Upper lobe of left lung (tissue), 4 donors: ENCODE results near the gene BUB3.

ENCODE experiments used
- CTCF ChIP-seq, 6 experiments: fragments of 450-650 bp in 4 of 6; fragments of 200-600 bp in 2 of 6; sonication (generic) in 2 of 6; IDR thresholded peaks; one replicate each; pipeline ENCODE4 v1.5.1; 2016 to 2019; ENCODE audit warnings: antibody characterized with exemption in 6 of 6
- POLR2A ChIP-seq, 4 donors: fragments of 450-650 bp; IDR thresholded peaks; one replicate each; pipeline ENCODE4 v1.5.1; 2016 to 2017; ENCODE audit warnings: antibody characterized with exemption in 4 of 4, mild to moderate bottlenecking in 2 of 4
- POLR2AphosphoS5 ChIP-seq, 2 donors: sonication (generic); formaldehyde crosslinking; IDR thresholded peaks; one replicate each; pipeline ENCODE4 v1.5.1; 2017; ENCODE audit warnings: antibody characterized with exemption in 2 of 2

- TF ChIP-seq POLR2A (IDR thresholded peaks at IDR 0.05) (no peak), CTCF (IDR thresholded peaks at IDR 0.05) (no peak), POLR2AphosphoS5 (IDR thresholded peaks at IDR 0.05) (no peak)
These were observed 15.1 kb upstream of the BUB3 start for GRCh38 chr10:123139165-123139520.
